B cell (primary cell): Measurements from ENCODE around the gene MOXD1. TPM values are rescaled to one million over a fixed set of nuclear protein-coding genes. Genes with fewer than 3 reads are reported as not detected.

Source experiments
- ATAC-seq: fragments of 200-7000 bp; cut with Tn5 transposase; one replicate; pipeline ENCODE4 v1.10.0; 2021; ENCODE audit warnings: low read depth, mild to moderate bottlenecking, moderate number of reproducible peaks, moderate library complexity
- CTCF ChIA-PET: fragments of 350-600 bp; sonication (Branson Sonifier 250); formaldehyde crosslinking; loops from one replicate; lab custom pipeline; 2021; ENCODE audit warnings: antibody characterized with exemption, inconsistent platforms; lab: Charles Lee
- POLR2A ChIA-PET: fragments of 350-600 bp; sonication (Branson Sonifier 250); formaldehyde crosslinking; loops from one replicate; lab custom pipeline; 2021; ENCODE audit warnings: antibody characterized with exemption; lab: Charles Lee
- DNase-seq: peaks from one replicate; pipeline ENCODE4 v3.0.0; 2013
- H2AFZ ChIP-seq: 2 replicates; pipeline ENCODE4 v1.6.1; 2012; ENCODE audit warnings: mild to moderate bottlenecking, low read depth, low read length; ENCODE audit not compliant: insufficient read depth, poor library complexity, severe bottlenecking
- H3K27ac ChIP-seq, 2 donors: 1 replicate in 1 of 2; 2 replicates in 1 of 2; pipeline ENCODE4 v1.5.1; 2012 to 2013; ENCODE audit warnings: low read length in 2 of 2, mild to moderate bottlenecking in 2 of 2, moderate library complexity in 1 of 2
- H3K27me3 ChIP-seq, 4 experiments: fragments of 200-600 bp in 1 of 4; sonication (generic) in 1 of 4; replicated peaks in 1 of 4; 1 replicate in 2 of 4; 2 replicates in 2 of 4; pipeline versions ENCODE4 v1.6.1 to v1.7.0; 2013 to 2016; ENCODE audit warnings: low read length in 3 of 4, mild to moderate bottlenecking in 2 of 4, mixed read lengths in 1 of 4, moderate library complexity in 1 of 4; ENCODE audit not compliant: insufficient read depth in 4 of 4, control insufficient read depth in 3 of 4; ENCODE audit errors: control extremely low read depth in 1 of 4
- H3K36me3 ChIP-seq, 2 experiments: replicated peaks in 1 of 2; 1 replicate in 1 of 2; 2 replicates in 1 of 2; pipeline versions ENCODE4 v1.6.1 to v1.7.1; 2013; ENCODE audit warnings: low read length in 1 of 2; ENCODE audit not compliant: insufficient read depth in 2 of 2, control insufficient read depth in 1 of 2; ENCODE audit errors: control extremely low read depth in 1 of 2, extremely low read depth in 1 of 2
- H3K4me1 ChIP-seq, 2 donors: fragments of 200-600 bp in 1 of 2; sonication (generic) in 1 of 2; 1 replicate in 1 of 2; 2 replicates in 1 of 2; pipeline versions ENCODE4 v1.5.1 to v1.6.1; 2013 to 2017; ENCODE audit warnings: low read length in 2 of 2; ENCODE audit not compliant: control insufficient read depth in 2 of 2, insufficient read depth in 2 of 2
- H3K4me2 ChIP-seq: replicated peaks from 2 replicates; pipeline ENCODE3; 2012; ENCODE audit warnings: mild to moderate bottlenecking, low read depth, low read length; ENCODE audit not compliant: poor library complexity, severe bottlenecking
- H3K4me3 ChIP-seq, 5 experiments: fragments of 200-600 bp in 1 of 5; sonication (generic) in 1 of 5; 1 replicate in 3 of 5; 2 replicates in 2 of 5; pipeline versions ENCODE4 v1.5.1 to v1.7.0; 2011 to 2016; ENCODE audit warnings: low read length in 4 of 5, mild to moderate bottlenecking in 4 of 5, low read depth in 2 of 5, control low read depth in 1 of 5, moderate library complexity in 1 of 5; ENCODE audit not compliant: insufficient read depth in 1 of 5; ENCODE audit errors: control extremely low read depth in 1 of 5, extremely low read depth in 1 of 5
- H3K79me2 ChIP-seq: fragments of 200-600 bp; sonication (generic); one replicate; pipeline ENCODE4 v1.6.0; 2016; ENCODE audit warnings: low read length; ENCODE audit not compliant: control insufficient read depth, insufficient read depth
- H3K9ac ChIP-seq: fragments of 200-600 bp; sonication (generic); 2 replicates; pipeline ENCODE4 v1.6.1; 2017; ENCODE audit warnings: mild to moderate bottlenecking, low read length, moderate library complexity
- H3K9me3 ChIP-seq, 3 donors: one replicate each; pipeline versions ENCODE4 v1.6.1 to v1.7.1; 2013; ENCODE audit warnings: low read length in 2 of 3; ENCODE audit not compliant: control insufficient read depth in 2 of 3, insufficient read depth in 1 of 3; ENCODE audit errors: control extremely low read depth in 1 of 3
- H4K20me1 ChIP-seq: 2 replicates; pipeline ENCODE4 v1.6.0; 2012; ENCODE audit warnings: mild to moderate bottlenecking, low read length; ENCODE audit not compliant: insufficient read depth, control insufficient read depth, poor library complexity, severe bottlenecking
- H3K27ac Mint-ChIP-seq: one replicate; pipeline ENCODE4 v1.8.0; 2021; ENCODE audit warnings: mixed read lengths
- H3K27me3 Mint-ChIP-seq: one replicate; pipeline ENCODE4 v1.8.0; 2021; ENCODE audit warnings: mixed read lengths
- H3K4me1 Mint-ChIP-seq: one replicate; pipeline ENCODE4 v1.8.0; 2021; ENCODE audit warnings: mixed read lengths
- H3K4me3 Mint-ChIP-seq: one replicate; pipeline ENCODE4 v1.8.0; 2021; ENCODE audit warnings: mixed read lengths
- H3K9me3 Mint-ChIP-seq: one replicate; pipeline ENCODE4 v1.8.0; 2022; ENCODE audit warnings: mixed read lengths; ENCODE audit not compliant: insufficient read depth
- CTCF ChIP-seq: fragments of 200-600 bp; IDR thresholded peaks from one replicate; pipeline ENCODE4 v1.8.0; 2022; ENCODE audit warnings: antibody characterized with exemption, mild to moderate bottlenecking
- EZH2 ChIP-seq: IDR thresholded peaks from 2 replicates; pipeline ENCODE4 v1.6.1; 2012; ENCODE audit warnings: borderline replicate concordance, low read depth, mild to moderate bottlenecking, moderate library complexity, low read length; ENCODE audit not compliant: insufficient read depth, poor library complexity, severe bottlenecking
- WGBS: methylation state at CpG from one replicate; pipeline ENCODE4 v1.1.5; 2013; ENCODE audit warnings: missing lambda C conversion rate; ENCODE audit not compliant: insufficient coverage; 5-methylcytosine and 5-hydroxymethylcytosine counted together
- intact Hi-C: fragments of 100-400 bp; cut with micrococcal nuclease; formaldehyde crosslinking; loops from one replicate; pipeline ENCODE4 v1.10.0; 2022
- polyA plus RNA-seq: library from polyadenylated mRNA; depleted of rRNA; stranded (reverse); fragments of >200 nt; gene quantifications from 2 replicates; pipeline ENCODE4 v1.2.3, GENCODE V29; 2012
- total RNA-seq, 2 donors: library from RNA; stranded (reverse); fragments of 120-200 nt in 1 of 2; gene quantifications; 1 replicate in 1 of 2; 2 replicates in 1 of 2; pipeline versions ENCODE4 v1.2.3 to v1.2.4, GENCODE V29; 2013 to 2022

Gene MOXD1
- total and polyA plus RNA-seq, 2 donors (not counting 1 experiment from before 2014, with no cell fraction given), result 1.5 to 7.0 TPM

DNA sequence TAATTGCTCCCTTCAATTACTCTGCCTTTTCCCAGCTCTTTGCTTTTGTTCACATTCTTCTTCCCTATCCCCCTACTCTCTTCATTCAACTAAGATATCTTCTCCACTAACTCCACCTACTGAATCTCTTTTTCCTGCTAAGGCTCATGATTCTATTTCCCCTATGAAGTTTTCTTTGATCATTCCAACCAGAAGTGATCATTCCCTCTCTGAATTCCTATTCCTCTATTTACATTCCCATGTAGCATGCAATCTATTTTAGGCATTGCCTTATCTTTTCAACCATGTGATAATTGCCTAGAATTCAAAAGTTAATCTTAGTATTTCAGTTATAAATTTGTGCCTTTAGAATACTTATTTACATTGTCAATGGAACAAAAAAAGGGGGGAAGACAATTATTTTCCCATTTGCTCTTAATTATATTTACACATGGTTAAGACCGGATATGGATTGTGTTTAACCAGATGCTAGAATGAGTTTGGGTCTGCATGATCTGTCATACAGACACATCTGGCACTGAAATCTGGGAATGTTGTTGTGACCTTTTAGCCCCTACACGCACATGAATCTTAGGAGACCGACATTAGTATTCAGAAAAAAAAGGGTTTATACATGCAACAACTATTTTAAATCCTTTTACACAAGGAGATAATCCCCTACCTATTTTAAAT is 20.8 kb downstream of the MOXD1 start:
- no peak for DNase-seq
- no peak overlapping the region for H3K4me3 ChIP-seq
- no peaks in the 10 kb centered on the region for H3K27me3 Mint-ChIP-seq
- TF ChIP-seq EZH2 (no peak), CTCF (no peak)
- H3K4me2 ChIP-seq, result no peak overlapping the region
- H3K27ac Mint-ChIP-seq, result no peak overlapping the region
- H3K4me3 Mint-ChIP-seq, result no peak overlapping the region
- H3K9ac ChIP-seq, result no peak overlapping the region
- intact Hi-C loops, result no loop called here
- no peaks in the 10 kb centered on the region for H3K79me2 ChIP-seq
- H4K20me1 ChIP-seq, result no peaks in the 10 kb centered on the region
- no peaks in the 10 kb centered on the region for H3K36me3 ChIP-seq
- POLR2A ChIA-PET, result no interaction called here
- CTCF ChIA-PET, result interaction anchor here (2.4 kb wide), 1 partner anchor 8 kb away, joined by 8 read pairs; no protein-coding TSS in a partner anchor
- WGBS, result no CpG with 5 or more reads among the region's 3 CpGs
- H3K4me1 ChIP-seq, result peaks cover 4 to 14% of the 10 kb centered on the region in 2 donors
- H3K4me1 Mint-ChIP-seq, result peaks cover 19% of the 10 kb centered on the region
- H3K9me3 Mint-ChIP-seq, result peaks cover 5% of the 10 kb centered on the region
- H2AFZ ChIP-seq, result no peak overlapping the region
- peaks cover 3 to 6% (median 3%) of the 10 kb centered on the region in 3 donors for H3K9me3 ChIP-seq
- no peaks in the 10 kb centered on the region for H3K27me3 ChIP-seq
- no peak overlapping the region for H3K27ac ChIP-seq
- no peak for ATAC-seq

- no peak for TF ChIP-seq EZH2
- TF ChIP-seq CTCF, result no peak
- no peak overlapping the region for H2AFZ ChIP-seq
- no peak overlapping the region for H3K4me3 Mint-ChIP-seq
- intact Hi-C loops, result no loop called here
- no peaks in the 10 kb centered on the region for H3K27me3 Mint-ChIP-seq
- no peaks in the 10 kb centered on the region for H3K9me3 Mint-ChIP-seq
- no peak overlapping the region for H3K4me3 ChIP-seq
- H3K36me3 ChIP-seq, result no peaks in the 10 kb centered on the region
- no peak overlapping the region for H3K27ac Mint-ChIP-seq
- peaks cover 14 to 23% of the 10 kb centered on the region in 2 donors for H3K4me1 ChIP-seq
- H3K9me3 ChIP-seq, result no peaks in the 10 kb centered on the region
- H3K27ac ChIP-seq, result no peak overlapping the region
- no peaks in the 10 kb centered on the region for H4K20me1 ChIP-seq
- DNase-seq (no peak), ATAC-seq (no peak)
- H3K27me3 ChIP-seq, result no peaks in the 10 kb centered on the region
- peaks cover 23% of the 10 kb centered on the region for H3K4me1 Mint-ChIP-seq
- no peak overlapping the region for H3K9ac ChIP-seq
- no peaks in the 10 kb centered on the region for H3K79me2 ChIP-seq
- WGBS, result 94% methylated on average over 3 of the region's 4 CpGs
- ChIA-PET CTCF (interaction anchor here (1.1 to 1.5 kb wide), 3 partner anchors 17 to 115 kb away, joined by 3 read pairs; no protein-coding TSS in a partner anchor), POLR2A (no interaction called here)
- no peak overlapping the region for H3K4me2 ChIP-seq
These were observed 31.7 kb downstream of the MOXD1 start for GRCh38 chr6:132369526-132369925.
